ENCODE results near the gene IP6K3. TPM values are rescaled to one million over a fixed set of nuclear protein-coding genes. Genes with fewer than 3 reads are reported as not detected.
A peak's percentile ranks its signal among the peaks of the same experiment; 100 is the strongest.

The IP6K3 gene
- total and polyA plus RNA-seq, 5 donors = 10.0 to 44.4 (median 26.1) TPM

DNA sequence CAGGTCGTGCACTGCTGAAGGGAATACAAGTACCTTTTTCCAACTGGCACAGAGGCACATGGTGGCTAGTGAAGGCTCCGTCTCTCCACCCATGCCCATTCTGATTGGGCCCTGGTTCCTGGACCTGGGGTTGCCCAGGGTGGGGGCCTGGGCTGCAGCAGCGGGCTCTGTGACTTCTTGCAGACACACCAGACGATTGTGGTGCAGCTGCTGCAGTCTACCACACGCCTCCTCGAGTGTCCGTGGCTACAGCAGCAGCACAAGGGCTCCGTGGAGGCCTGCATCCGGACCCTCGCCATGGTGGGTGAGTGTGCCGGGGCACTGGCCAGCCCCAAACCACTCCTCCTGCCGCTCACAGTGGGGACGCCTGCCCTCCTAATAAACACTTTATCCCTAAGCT, 64.4 kb downstream of the IP6K3 start:
- intact Hi-C loops (cut with DNase I) = no loop called here
- Histone ChIP-seq H3K9me3 (ENCODE audit: control insufficient read depth, low read length) (no peaks in the 10 kb centered on the region), H3K4me1 (ENCODE audit: control insufficient read depth, insufficient read depth, low read length) (no peaks in the 10 kb centered on the region), H3K27me3 (ENCODE audit: control insufficient read depth, insufficient read depth) (no peaks in the 10 kb centered on the region), H3K4me3 (ENCODE audit: low read length) (no peak overlapping the region), H3K27ac (ENCODE audit: low read length) (no peak overlapping the region)
- WGBS = 96% methylated on average over 13 of the region's 13 CpGs
- ATAC-seq = no peak
- DNase-seq = peak in 1 of 3 donors; percentile 20

DNA sequence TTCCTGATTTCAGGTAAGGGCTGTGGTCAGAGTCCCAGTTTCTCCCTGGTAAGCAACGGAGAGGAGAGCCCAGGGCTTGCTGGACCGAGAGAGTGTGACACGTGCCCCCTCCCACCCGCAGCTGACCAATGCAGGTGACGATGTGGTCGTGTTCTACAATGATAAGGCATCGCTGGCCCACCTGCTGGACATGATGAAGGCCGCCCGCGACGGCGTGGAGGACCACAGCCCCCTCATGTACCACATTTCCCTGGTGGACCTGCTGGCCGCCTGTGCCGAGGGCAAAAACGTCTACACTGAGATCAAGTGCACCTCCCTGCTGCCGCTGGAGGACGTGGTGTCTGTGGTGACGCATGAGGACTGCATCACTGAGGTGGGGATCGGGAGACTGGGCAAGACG, 66.9 kb downstream of the IP6K3 start:
- Histone ChIP-seq H3K27me3 (ENCODE audit: control insufficient read depth, insufficient read depth) (no peaks in the 10 kb centered on the region), H3K9me3 (ENCODE audit: control insufficient read depth, low read length) (no peaks in the 10 kb centered on the region), H3K4me3 (ENCODE audit: low read length) (no peak overlapping the region), H3K4me1 (ENCODE audit: control insufficient read depth, insufficient read depth, low read length) (no peaks in the 10 kb centered on the region), H3K27ac (ENCODE audit: low read length) (no peak overlapping the region)
- WGBS = 90% methylated on average over 20 of the region's 20 CpGs
- no peak for DNase-seq
- intact Hi-C loops (cut with DNase I) = loop anchor here in 1 of 4 donors (10.0 kb wide), 1 partner anchor 95 kb away; the partner anchor contains the start of gene BAK1
- ATAC-seq = no peak

DNA sequence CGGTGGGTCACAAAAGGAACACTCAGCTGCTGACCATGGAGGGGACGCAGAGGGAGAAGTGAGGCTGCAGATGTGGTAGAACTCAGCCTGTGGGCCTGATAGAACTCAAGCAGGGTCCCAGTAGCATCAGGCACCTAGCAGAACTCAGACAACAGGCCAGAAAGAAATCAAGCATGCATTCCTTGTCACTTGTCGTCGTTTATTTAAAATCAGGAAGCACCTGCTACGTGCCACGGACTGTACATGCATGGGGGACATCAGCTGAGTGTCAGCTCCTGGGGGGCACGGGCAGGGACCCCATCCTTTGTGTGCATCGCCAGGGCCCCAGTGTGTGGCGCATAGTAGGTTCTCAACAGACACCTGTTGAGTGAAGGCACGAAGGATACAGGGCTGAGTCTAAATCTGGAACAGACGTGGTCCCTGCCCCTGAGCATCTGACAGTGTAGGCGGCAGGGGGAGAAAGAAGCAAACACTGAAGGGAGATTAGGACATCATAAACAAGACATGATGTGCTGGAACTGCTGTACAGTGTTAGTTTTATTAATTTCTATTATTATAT, 67.7 kb downstream of the IP6K3 start:
- Histone ChIP-seq H3K27me3 (ENCODE audit: control insufficient read depth, insufficient read depth) (no peaks in the 10 kb centered on the region), H3K4me1 (ENCODE audit: control insufficient read depth, insufficient read depth, low read length) (no peaks in the 10 kb centered on the region), H3K4me3 (ENCODE audit: low read length) (no peak overlapping the region), H3K27ac (ENCODE audit: low read length) (no peak overlapping the region), H3K9me3 (ENCODE audit: control insufficient read depth, low read length) (no peaks in the 10 kb centered on the region)
- no peak for ATAC-seq
- DNase-seq = no peak
- intact Hi-C loops (cut with DNase I) = loop anchor here in 1 of 4 donors (10.0 kb wide), 1 partner anchor 94 kb away; the partner anchor contains the start of gene BAK1
- 84% methylated on average over 12 of the region's 12 CpGs for WGBS

DNA sequence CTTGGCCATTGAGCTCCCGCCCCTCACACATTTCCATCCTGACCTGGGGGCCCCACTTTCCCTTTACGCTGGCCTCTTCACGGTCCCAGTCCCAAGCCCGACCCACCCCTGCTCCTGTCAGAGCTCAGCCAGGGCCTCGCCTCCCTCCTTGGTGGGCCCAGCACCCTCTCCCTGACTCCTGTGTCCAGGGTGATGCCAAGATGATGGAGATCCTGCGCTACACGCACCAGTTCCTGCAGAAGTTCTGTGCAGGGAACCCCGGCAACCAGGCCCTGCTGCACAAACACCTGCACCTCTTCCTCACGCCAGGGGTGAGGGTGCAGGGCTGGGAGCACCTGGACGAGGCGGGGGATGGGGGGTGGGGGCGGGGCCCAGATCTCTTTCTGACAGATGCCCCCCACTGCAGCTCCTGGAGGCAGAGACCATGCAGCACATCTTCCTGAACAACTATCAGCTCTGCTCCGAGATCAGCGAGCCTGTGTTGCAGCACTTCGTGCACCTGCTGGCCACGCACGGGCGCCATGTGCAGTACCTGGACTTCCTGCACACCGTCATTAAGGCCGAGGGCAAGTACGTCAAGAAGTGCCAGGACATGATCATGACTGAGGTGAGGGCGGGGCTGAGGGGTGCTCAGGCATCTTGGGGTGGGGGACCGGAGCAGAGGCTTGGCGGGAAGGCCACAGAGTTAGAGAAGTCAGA, 68.3 kb downstream of the IP6K3 start:
- H3K4me1 ChIP-seq (ENCODE audit: control insufficient read depth, insufficient read depth, low read length) = no peaks in the 10 kb centered on the region
- peak in 1 of 3 donors; percentile 33 for DNase-seq
- intact Hi-C loops (cut with DNase I) = loop anchor here in 1 of 4 donors (10.0 kb wide), 1 partner anchor 94 kb away; the partner anchor contains the start of gene BAK1
- H3K27ac ChIP-seq (ENCODE audit: low read length) = no peak overlapping the region
- no peaks in the 10 kb centered on the region for H3K9me3 ChIP-seq (ENCODE audit: control insufficient read depth, low read length)
- H3K4me3 ChIP-seq (ENCODE audit: low read length) = no peak overlapping the region
- no peak for ATAC-seq
- WGBS = 93% methylated on average over 24 of the region's 24 CpGs
- H3K27me3 ChIP-seq (ENCODE audit: control insufficient read depth, insufficient read depth) = no peaks in the 10 kb centered on the region

DNA sequence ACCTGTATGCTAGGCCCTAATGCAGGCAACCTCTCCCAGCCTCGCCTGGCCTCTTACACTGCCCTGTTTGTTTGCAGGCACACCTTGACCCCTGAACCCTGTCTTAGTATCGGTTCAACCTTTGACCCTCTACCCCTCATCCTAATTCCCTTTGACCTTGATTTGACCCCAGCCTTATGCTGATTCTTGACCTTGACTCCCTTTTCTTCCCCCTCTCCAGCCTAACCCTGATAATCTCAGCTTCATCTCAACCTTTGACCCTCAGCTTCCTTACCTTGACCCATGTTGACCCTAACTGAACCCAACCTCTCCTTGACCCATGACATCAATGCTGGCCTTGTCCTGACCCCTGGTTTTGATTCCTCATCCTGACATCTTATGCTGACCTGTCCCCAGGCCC, 69.0 kb downstream of the IP6K3 start:
- Histone ChIP-seq H3K4me3 (ENCODE audit: low read length) (no peak overlapping the region), H3K4me1 (ENCODE audit: control insufficient read depth, insufficient read depth, low read length) (no peaks in the 10 kb centered on the region), H3K9me3 (ENCODE audit: control insufficient read depth, low read length) (no peaks in the 10 kb centered on the region), H3K27ac (ENCODE audit: low read length) (no peak overlapping the region), H3K27me3 (ENCODE audit: control insufficient read depth, insufficient read depth) (no peaks in the 10 kb centered on the region)
- intact Hi-C loops (cut with DNase I) = loop anchor here in 1 of 4 donors (10.0 kb wide), 1 partner anchor 93 kb away; the partner anchor contains the start of gene BAK1
- DNase-seq (no peak), ATAC-seq (no peak)
- 91% methylated on average over 2 of the region's 2 CpGs for WGBS

DNA sequence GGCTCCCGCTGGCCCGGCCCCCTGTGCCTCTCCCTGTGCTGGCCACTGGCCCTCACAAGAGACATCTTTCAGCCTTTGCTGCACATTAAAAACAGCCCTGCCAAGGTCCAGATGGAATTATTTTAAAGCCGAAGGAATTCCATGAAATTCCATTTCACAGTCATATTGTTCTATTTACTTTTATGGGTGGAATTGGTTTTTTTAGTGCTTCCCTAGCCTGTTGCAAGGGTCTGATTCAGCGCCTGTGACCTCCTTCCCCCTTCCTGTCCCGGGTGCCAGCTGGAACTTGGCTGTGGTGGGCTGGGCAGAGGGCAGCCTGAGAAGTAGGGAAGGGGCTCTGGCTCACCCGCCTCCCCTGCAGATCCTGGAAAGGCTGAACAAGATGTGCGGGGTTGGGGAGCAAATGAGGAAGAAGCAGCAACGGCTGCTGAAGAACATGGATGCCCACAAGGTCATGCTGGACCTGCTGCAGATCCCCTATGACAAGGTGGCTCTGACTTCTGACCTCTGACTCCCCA, 69.5 kb downstream of the IP6K3 start:
- no peak for DNase-seq
- no peak for ATAC-seq
- H3K4me3 ChIP-seq (ENCODE audit: low read length) = no peak overlapping the region
- 83% methylated on average over 8 of the region's 8 CpGs for WGBS
- intact Hi-C loops (cut with DNase I) = loop anchor here in 1 of 4 donors (10.0 kb wide), 1 partner anchor 92 kb away; the partner anchor contains the start of gene BAK1
- H3K27ac ChIP-seq (ENCODE audit: low read length) = no peak overlapping the region
- H3K4me1 ChIP-seq (ENCODE audit: control insufficient read depth, insufficient read depth, low read length) = no peaks in the 10 kb centered on the region
- H3K27me3 ChIP-seq (ENCODE audit: control insufficient read depth, insufficient read depth) = no peaks in the 10 kb centered on the region
- H3K9me3 ChIP-seq (ENCODE audit: control insufficient read depth, low read length) = no peaks in the 10 kb centered on the region

DNA sequence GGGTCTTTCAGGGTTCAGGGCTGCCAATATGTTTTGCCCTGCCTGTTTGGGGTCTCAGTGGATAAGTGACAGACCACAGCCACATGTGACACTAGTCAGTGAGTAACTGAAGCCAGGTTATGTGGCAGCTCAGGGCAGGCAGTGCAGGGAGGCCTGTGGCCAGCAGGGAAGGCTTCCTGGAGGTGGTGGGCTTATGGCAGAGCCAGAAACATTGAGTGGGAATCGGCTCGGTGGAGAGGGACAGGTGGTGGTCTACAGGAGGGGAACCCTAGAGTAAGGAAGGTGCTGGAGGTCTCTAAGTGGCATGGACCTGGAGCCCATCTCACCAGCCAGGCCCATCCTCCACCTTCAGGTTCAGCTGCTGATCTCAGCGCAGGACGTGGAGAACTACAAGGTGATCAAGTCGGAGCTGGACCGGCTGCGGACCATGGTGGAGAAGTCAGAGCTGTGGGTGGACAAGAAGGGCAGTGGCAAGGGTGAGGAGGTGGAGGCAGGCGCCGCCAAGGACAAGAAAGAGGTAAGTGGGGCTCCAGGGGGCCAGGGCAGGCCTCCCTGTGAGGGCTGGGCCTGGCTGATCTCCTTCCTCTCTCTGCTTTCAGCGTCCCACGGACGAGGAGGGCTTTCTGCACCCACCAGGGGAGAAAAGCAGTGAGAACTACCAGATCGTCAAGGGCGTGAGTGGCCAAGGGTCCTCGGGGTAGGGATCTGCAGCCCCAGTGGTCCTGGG, 70.1 kb downstream of the IP6K3 start:
- Histone ChIP-seq H3K9me3 (ENCODE audit: control insufficient read depth, low read length) (no peaks in the 10 kb centered on the region), H3K4me1 (ENCODE audit: control insufficient read depth, insufficient read depth, low read length) (no peaks in the 10 kb centered on the region), H3K27me3 (ENCODE audit: control insufficient read depth, insufficient read depth) (no peaks in the 10 kb centered on the region), H3K4me3 (ENCODE audit: low read length) (no peak overlapping the region), H3K27ac (ENCODE audit: low read length) (no peak overlapping the region)
- ATAC-seq = no peak
- peak in 1 of 3 donors; percentile 20 for DNase-seq
- WGBS = 93% methylated on average over 15 of the region's 15 CpGs
- intact Hi-C loops (cut with DNase I) = loop anchor here in 1 of 4 donors (10.0 kb wide), 1 partner anchor 92 kb away; the partner anchor contains the start of gene BAK1

DNA sequence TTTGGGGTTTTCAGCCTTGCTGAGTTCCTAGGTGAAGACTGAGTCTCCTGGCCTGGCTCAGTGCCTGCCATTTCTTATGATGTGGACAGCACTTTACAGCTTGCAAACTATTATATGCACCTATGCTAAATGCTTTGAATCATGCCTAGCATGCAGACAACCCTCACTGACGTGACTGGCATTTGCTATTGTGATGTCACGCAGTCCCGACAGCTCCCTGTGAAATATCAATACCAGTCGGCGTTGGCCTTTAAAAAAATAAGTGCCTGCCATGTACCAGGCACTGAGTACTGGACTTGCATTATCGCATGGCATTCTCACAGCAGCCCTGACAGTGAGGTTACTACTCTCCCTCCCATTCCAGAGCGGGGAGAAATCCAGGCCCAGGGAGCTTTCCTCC, 70.7 kb downstream of the IP6K3 start:
- DNase-seq = no peak
- Histone ChIP-seq H3K4me3 (ENCODE audit: low read length) (no peak overlapping the region), H3K9me3 (ENCODE audit: control insufficient read depth, low read length) (no peaks in the 10 kb centered on the region), H3K27ac (ENCODE audit: low read length) (no peak overlapping the region), H3K4me1 (ENCODE audit: control insufficient read depth, insufficient read depth, low read length) (no peaks in the 10 kb centered on the region), H3K27me3 (ENCODE audit: control insufficient read depth, insufficient read depth) (no peaks in the 10 kb centered on the region)
- ATAC-seq = no peak
- 92% methylated on average over 7 of the region's 7 CpGs for WGBS
- intact Hi-C loops (cut with DNase I) = loop anchor here in 1 of 4 donors (10.0 kb wide), 1 partner anchor 91 kb away; the partner anchor contains the start of gene BAK1

DNA sequence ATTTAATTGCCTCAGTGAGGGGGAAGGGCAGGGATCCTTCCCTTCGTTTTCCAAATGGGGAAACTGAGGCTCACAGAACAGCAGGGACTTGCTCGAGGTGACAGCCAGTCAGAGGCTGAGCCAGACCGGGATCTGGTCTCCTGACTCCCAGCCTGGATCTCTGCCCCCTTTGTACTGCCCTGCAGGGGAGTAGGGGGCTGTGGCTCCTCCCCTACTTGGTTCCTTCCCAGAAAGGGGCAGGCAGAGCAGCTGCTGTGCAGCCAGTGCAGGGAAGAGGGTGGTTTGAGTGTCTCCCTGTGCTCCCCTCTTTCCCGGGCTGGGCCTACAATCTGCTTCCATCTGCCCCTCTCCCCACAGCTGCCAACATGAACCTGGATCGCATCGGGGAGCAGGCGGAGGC, 72.9 kb downstream of the IP6K3 start:
- intact Hi-C loops (cut with DNase I) = loop anchor here in 2 of 4 donors (5.0 to 10.0 kb wide), 2 partner anchors 87 to 89 kb away; partner anchors contain the start of gene BAK1 (in 1 of the 2)
- H3K9me3 ChIP-seq (ENCODE audit: control insufficient read depth, low read length) = no peaks in the 10 kb centered on the region
- no peaks in the 10 kb centered on the region for H3K4me1 ChIP-seq (ENCODE audit: control insufficient read depth, insufficient read depth, low read length)
- no peak overlapping the region for H3K27ac ChIP-seq (ENCODE audit: low read length)
- no peaks in the 10 kb centered on the region for H3K27me3 ChIP-seq (ENCODE audit: control insufficient read depth, insufficient read depth)
- ATAC-seq (no peak), DNase-seq (peak in 1 of 3 donors; percentile 51)
- 83% methylated on average over 7 of the region's 7 CpGs for WGBS
- no peak overlapping the region for H3K4me3 ChIP-seq (ENCODE audit: low read length)

DNA sequence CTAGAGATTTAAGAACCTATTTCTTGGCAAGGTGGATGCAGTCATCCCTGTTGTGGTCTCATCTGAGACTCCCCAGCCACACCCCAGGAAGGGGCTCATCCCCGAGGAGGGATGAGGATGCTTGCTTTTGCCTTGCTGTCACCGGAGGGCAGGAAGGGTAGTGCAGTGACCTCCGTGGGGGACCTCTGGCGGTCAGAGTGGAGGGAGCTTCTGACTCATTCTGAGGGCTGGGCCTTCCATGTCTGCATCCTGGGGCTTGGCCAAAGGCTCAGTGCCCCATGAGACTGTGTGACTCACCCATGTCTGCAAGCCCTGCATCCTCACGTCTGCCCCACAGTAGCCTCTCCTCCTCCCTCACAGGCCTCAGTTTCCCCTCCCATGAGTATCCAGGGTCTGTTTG, 73.9 kb downstream of the IP6K3 start:
- H3K27ac ChIP-seq (ENCODE audit: low read length) = no peak overlapping the region
- WGBS = 33% methylated on average over 5 of the region's 5 CpGs
- H3K4me1 ChIP-seq (ENCODE audit: control insufficient read depth, insufficient read depth, low read length) = no peaks in the 10 kb centered on the region
- ATAC-seq = peak; percentile 91 to 95
- no peaks in the 10 kb centered on the region for H3K9me3 ChIP-seq (ENCODE audit: control insufficient read depth, low read length)
- no peak overlapping the region for H3K4me3 ChIP-seq (ENCODE audit: low read length)
- intact Hi-C loops (cut with DNase I) = loop anchor here in 2 of 4 donors (5.0 to 10.0 kb wide), 2 partner anchors 86 to 88 kb away; partner anchors contain the start of gene BAK1 (in 1 of the 2)
- no peaks in the 10 kb centered on the region for H3K27me3 ChIP-seq (ENCODE audit: control insufficient read depth, insufficient read depth)
- DNase-seq = peak; percentile 92 to 96 (median 94)
